ENCODE data around the gene PON1.

DNA sequence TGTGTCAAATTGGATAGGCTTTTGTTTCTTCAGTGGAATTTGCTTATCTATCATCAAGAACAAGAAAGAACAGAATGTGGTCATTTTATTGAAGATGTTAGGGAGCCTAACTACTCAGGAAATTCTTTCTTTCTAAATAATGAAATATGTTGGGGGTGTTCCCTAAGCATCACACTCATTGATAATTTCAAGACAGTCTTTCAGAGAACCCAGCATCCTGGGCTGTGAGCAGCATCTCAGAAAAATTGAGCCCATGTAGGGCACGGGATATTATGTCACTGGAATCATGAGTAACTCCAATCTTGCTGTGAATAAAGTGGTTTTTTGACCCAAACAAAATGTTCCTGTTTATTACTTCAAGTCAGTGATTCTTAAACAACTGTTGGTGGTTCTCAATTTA, 27.3 kb downstream of the PON1 start:
- TF ChIP-seq, protein P1, sequence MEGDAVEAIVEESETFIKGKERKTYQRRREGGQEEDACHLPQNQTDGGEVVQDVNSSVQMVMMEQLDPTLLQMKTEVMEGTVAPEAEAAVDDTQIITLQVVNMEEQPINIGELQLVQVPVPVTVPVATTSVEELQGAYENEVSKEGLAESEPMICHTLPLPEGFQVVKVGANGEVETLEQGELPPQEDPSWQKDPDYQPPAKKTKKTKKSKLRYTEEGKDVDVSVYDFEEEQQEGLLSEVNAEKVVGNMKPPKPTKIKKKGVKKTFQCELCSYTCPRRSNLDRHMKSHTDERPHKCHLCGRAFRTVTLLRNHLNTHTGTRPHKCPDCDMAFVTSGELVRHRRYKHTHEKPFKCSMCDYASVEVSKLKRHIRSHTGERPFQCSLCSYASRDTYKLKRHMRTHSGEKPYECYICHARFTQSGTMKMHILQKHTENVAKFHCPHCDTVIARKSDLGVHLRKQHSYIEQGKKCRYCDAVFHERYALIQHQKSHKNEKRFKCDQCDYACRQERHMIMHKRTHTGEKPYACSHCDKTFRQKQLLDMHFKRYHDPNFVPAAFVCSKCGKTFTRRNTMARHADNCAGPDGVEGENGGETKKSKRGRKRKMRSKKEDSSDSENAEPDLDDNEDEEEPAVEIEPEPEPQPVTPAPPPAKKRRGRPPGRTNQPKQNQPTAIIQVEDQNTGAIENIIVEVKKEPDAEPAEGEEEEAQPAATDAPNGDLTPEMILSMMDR (IDR thresholded peaks at IDR 0.05; ENCODE audit: poor library complexity, severe bottlenecking): no peak
- no peak for TF ChIP-seq REST (IDR thresholded peaks at IDR 0.05; ENCODE audit: borderline replicate concordance)
- TF ChIP-seq EP300 (conservative IDR thresholded peaks at IDR 0.05; ENCODE audit: poor library complexity, severe bottlenecking): no peak
- TF ChIP-seq EZH2 (IDR thresholded peaks at IDR 0.05; ENCODE audit: borderline replicate concordance, insufficient read depth, low read length, poor library complexity, severe bottlenecking): no peak
- no peak for TF ChIP-seq MXI1 (conservative IDR thresholded peaks at IDR 0.05; ENCODE audit: poor library complexity, severe bottlenecking)
- no peak for TF ChIP-seq POLR2AphosphoS5 (IDR thresholded peaks at IDR 0.05)

All from neural cell (in vitro differentiated cells).